K562 (cell line): Measurements from ENCODE around the gene POGLUT2. TPM values are rescaled to one million over a fixed set of nuclear protein-coding genes. Genes with fewer than 3 reads are reported as not detected.

Source experiments
- ATAC-seq: fragments of 200-7000 bp; cut with Tn5 transposase; 3 replicates; pipeline ENCODE4 v1.9.1; 2020; ENCODE audit warnings: moderate library complexity
- BruUV-seq: library from RNA; stranded (reverse); fragments of 400-500 nt; replicated peaks from 2 replicates; lab custom pipeline; 2021; lab: Mats Ljungman, UMichigan
- CTCF ChIA-PET: fragments of 300-600 bp; formaldehyde crosslinking; extraction: SDS; loops from one replicate; lab custom pipeline; 2021; ENCODE audit warnings: low intra/inter-chr PET ratio; lab: Yijun Ruan, JAX
- POLR2A ChIA-PET: fragments of 300-600, 350-650 bp; sonication (Branson Sonifier 250); formaldehyde crosslinking; extraction: SDS; loops from one replicate; lab custom pipeline; 2021; ENCODE audit warnings: antibody characterized with exemption, inconsistent platforms; lab: Yijun Ruan, JAX
- DNase-seq, 4 experiments: peaks; one replicate each; pipeline versions ENCODE4 v3.0.0 to v3.0.0-alpha.2; 2011 to 2018; ENCODE audit warnings: low spot score in 3 of 4, mixed read lengths in 3 of 4; ENCODE audit errors: extremely low read depth in 1 of 4
- FAIRE-seq: peaks from 2 replicates; lab custom pipeline; 2011; peaks lifted over from hg19 to GRCh38; lab: Jason Lieb, UNC
- H2AFZ ChIP-seq: 2 replicates; pipeline ENCODE4 v1.6.0; 2011; ENCODE audit warnings: low read depth, low read length, control low read depth, inconsistent platforms
- H3K27ac ChIP-seq: fragments of 200-600 bp; 3 replicates; pipeline ENCODE4 v1.8.0; 2011; ENCODE audit warnings: low read depth, mild to moderate bottlenecking, control low read depth, inconsistent platforms, low read length, moderate library complexity, mixed read lengths; ENCODE audit errors: extremely low read depth
- H3K27me3 ChIP-seq, 2 experiments: fragments of 300-600 bp in 1 of 2; 2 replicates in 1 of 2; 3 replicates in 1 of 2; pipeline versions ENCODE4 v1.6.0 to v1.8.0; 2011; ENCODE audit warnings: inconsistent platforms in 2 of 2, low read length in 2 of 2, mild to moderate bottlenecking in 1 of 2, mixed read lengths in 1 of 2, moderate library complexity in 1 of 2; ENCODE audit not compliant: control insufficient read depth in 2 of 2, insufficient read depth in 2 of 2
- H3K36me3 ChIP-seq: fragments of 300-600 bp; 3 replicates; pipeline ENCODE4 v1.8.0; 2011; ENCODE audit warnings: mild to moderate bottlenecking, low read length, inconsistent platforms; ENCODE audit not compliant: control insufficient read depth, insufficient read depth
- H3K4me1 ChIP-seq, 2 experiments: fragments of 200-600 bp in 1 of 2; replicated peaks in 1 of 2; 2 replicates in 1 of 2; 3 replicates in 1 of 2; pipeline versions ENCODE4 v1.5.1 to v1.8.0; 2011; ENCODE audit warnings: inconsistent platforms in 2 of 2, low read length in 2 of 2, mild to moderate bottlenecking in 1 of 2, mixed read lengths in 1 of 2, moderate library complexity in 1 of 2; ENCODE audit not compliant: control insufficient read depth in 2 of 2, insufficient read depth in 2 of 2
- H3K4me2 ChIP-seq: 2 replicates; pipeline ENCODE4 v1.6.1; 2011; ENCODE audit warnings: low read length, control low read depth, inconsistent platforms, mixed read lengths; ENCODE audit not compliant: insufficient read depth
- H3K4me3 ChIP-seq: fragments of 200-600 bp; sonication (generic), shearing (Covaris generic); 2 replicates; pipeline ENCODE4 v1.5.1; 2016; ENCODE audit warnings: control low read depth, inconsistent platforms
- H3K79me2 ChIP-seq: fragments of 200-600 bp; 3 replicates; pipeline ENCODE4 v1.8.0; 2011; ENCODE audit warnings: low read length, inconsistent platforms; ENCODE audit not compliant: control insufficient read depth, insufficient read depth
- H3K9ac ChIP-seq, 2 experiments: 2 replicates each; pipeline versions ENCODE4 v1.6.0 to v1.6.1; 2011; ENCODE audit warnings: low read depth in 2 of 2, low read length in 2 of 2, control low read depth in 1 of 2, inconsistent platforms in 1 of 2, mild to moderate bottlenecking in 1 of 2, mixed read lengths in 1 of 2; ENCODE audit not compliant: insufficient read depth in 1 of 2
- H3K9me1 ChIP-seq: one replicate; pipeline ENCODE4 v1.6.0; 2011; ENCODE audit warnings: inconsistent platforms, mild to moderate bottlenecking, low read length, moderate library complexity; ENCODE audit not compliant: control insufficient read depth, insufficient read depth
- H3K9me3 ChIP-seq: replicated peaks from 2 replicates; pipeline ENCODE4 v1.5.1; 2011; ENCODE audit warnings: low read depth, low read length, inconsistent platforms; ENCODE audit not compliant: control insufficient read depth, insufficient read depth
- H4K20me1 ChIP-seq: replicated peaks from 2 replicates; pipeline ENCODE4 v1.6.1; 2011; ENCODE audit warnings: low read length, inconsistent platforms, mixed read lengths; ENCODE audit not compliant: control insufficient read depth, insufficient read depth
- DPF2 ChIP-seq: fragments of 450-650 bp; IDR thresholded peaks from 2 replicates; pipeline ENCODE4 v1.6.1; 2016
- NCOR1 ChIP-seq: fragments of 450-650 bp; IDR thresholded peaks from 2 replicates; pipeline ENCODE4 v1.6.1; 2016; ENCODE audit warnings: mild to moderate bottlenecking, moderate library complexity
- NRF1 ChIP-seq, 2 experiments: fragments of 450-650 bp; IDR thresholded peaks in 1 of 2; conservative IDR thresholded peaks in 1 of 2; 2 replicates each; pipeline ENCODE4 v1.6.1; 2014; ENCODE audit warnings: mild to moderate bottlenecking in 2 of 2
- ZNF561 ChIP-seq: fragments of 450-650 bp; formaldehyde crosslinking; conservative IDR thresholded peaks from 2 replicates; pipeline ENCODE4 v1.4.0; 2020; ENCODE audit warnings: mild to moderate bottlenecking, moderate library complexity
- WGBS: fragments of 100-300 bp; shearing (Covaris generic); methylation state at CpG from one replicate; pipeline ENCODE4 v1.1.6; 2016; ENCODE audit warnings: low coverage, mixed read lengths; ENCODE audit not compliant: insufficient coverage; ENCODE audit errors: missing lambda C conversion rate; 5-methylcytosine and 5-hydroxymethylcytosine counted together
- in situ Hi-C: fragments of 300-500 bp; cut with MboI; formaldehyde crosslinking; loops from 4 replicates; pipeline ENCODE4 v1.15.0; 2018; ENCODE audit warnings: inconsistent platforms, mixed read lengths
- intact Hi-C: fragments of 100-400 bp; cut with micrococcal nuclease; formaldehyde crosslinking; loops from 2 replicates; pipeline ENCODE4 v1.14.2; 2022
- polyA plus RNA-seq, 8 experiments: library from polyadenylated mRNA; depleted of rRNA in 4 of 8; stranded (reverse) in 5 of 8; unstranded in 3 of 8; fragments of >200 nt; fragmentation: Nextera tagmentation in 2 of 8; fragmentation: Illumina TruSeq in 1 of 8; extraction: Ambion mirVana in 2 of 8; extraction: Trizol in 1 of 8; gene quantifications; 2 replicates each; pipeline versions ENCODE4 v1.2.1 to v1.2.3, GENCODE V29; 2011 to 2014; ENCODE audit warnings: inconsistent platforms in 1 of 8, missing spikeins in 1 of 8
- total RNA-seq, 7 experiments: library from RNA; depleted of rRNA in 6 of 7; stranded (reverse); fragments of >200 nt in 6 of 7; fragmentation: Illumina TruSeq in 2 of 7; extraction: Trizol in 2 of 7; gene quantifications; 2 replicates each; pipeline versions ENCODE4 v1.2.1 to v1.2.3, GENCODE V29; 2011 to 2021; ENCODE audit warnings: low replicate concordance in 1 of 7
- TF ChIP-seq, protein P1 (sequence below): fragments of 450-650 bp; IDR thresholded peaks from 2 replicates; pipeline ENCODE4 v1.6.1; 2016; ENCODE audit warnings: mild to moderate bottlenecking, moderate library complexity
- TF ChIP-seq, protein P2 (sequence below): sonication (generic); formaldehyde crosslinking; IDR thresholded peaks from 2 replicates; pipeline ENCODE4 v1.9.0; 2022; ENCODE audit warnings: mild to moderate bottlenecking, missing genetic modification reagents

The POGLUT2 gene
- total and polyA plus RNA-seq, 9 of the 15 experiments (the other 6 are each of a cell fraction or from before 2014, with no cell fraction given) = 3.8 to 11.8 (median 10.8) TPM

GRCh38 chr13:102814025-102814607 lies 15.3 kb upstream of the POGLUT2 start:
- ATAC-seq (no peak), DNase-seq (no peak)
- H3K79me2 ChIP-seq = peaks cover 38% of the 10 kb centered on the region
- no peaks in the 10 kb centered on the region for H4K20me1 ChIP-seq
- no peaks in the 10 kb centered on the region for H3K4me1 ChIP-seq
- H2AFZ ChIP-seq = no peak overlapping the region
- CTCF ChIA-PET = no interaction called here
- H3K36me3 ChIP-seq = peaks cover 40% of the 10 kb centered on the region; the same call in 2 of the 3 replicates
- H3K4me3 ChIP-seq = no peak overlapping the region
- intact Hi-C loops = no loop called here
- WGBS = 95% methylated on average over 4 of the region's 7 CpGs
- H3K9ac ChIP-seq = no peak overlapping the region
- H3K4me2 ChIP-seq = no peak overlapping the region
- TF ChIP-seq, protein P1, sequence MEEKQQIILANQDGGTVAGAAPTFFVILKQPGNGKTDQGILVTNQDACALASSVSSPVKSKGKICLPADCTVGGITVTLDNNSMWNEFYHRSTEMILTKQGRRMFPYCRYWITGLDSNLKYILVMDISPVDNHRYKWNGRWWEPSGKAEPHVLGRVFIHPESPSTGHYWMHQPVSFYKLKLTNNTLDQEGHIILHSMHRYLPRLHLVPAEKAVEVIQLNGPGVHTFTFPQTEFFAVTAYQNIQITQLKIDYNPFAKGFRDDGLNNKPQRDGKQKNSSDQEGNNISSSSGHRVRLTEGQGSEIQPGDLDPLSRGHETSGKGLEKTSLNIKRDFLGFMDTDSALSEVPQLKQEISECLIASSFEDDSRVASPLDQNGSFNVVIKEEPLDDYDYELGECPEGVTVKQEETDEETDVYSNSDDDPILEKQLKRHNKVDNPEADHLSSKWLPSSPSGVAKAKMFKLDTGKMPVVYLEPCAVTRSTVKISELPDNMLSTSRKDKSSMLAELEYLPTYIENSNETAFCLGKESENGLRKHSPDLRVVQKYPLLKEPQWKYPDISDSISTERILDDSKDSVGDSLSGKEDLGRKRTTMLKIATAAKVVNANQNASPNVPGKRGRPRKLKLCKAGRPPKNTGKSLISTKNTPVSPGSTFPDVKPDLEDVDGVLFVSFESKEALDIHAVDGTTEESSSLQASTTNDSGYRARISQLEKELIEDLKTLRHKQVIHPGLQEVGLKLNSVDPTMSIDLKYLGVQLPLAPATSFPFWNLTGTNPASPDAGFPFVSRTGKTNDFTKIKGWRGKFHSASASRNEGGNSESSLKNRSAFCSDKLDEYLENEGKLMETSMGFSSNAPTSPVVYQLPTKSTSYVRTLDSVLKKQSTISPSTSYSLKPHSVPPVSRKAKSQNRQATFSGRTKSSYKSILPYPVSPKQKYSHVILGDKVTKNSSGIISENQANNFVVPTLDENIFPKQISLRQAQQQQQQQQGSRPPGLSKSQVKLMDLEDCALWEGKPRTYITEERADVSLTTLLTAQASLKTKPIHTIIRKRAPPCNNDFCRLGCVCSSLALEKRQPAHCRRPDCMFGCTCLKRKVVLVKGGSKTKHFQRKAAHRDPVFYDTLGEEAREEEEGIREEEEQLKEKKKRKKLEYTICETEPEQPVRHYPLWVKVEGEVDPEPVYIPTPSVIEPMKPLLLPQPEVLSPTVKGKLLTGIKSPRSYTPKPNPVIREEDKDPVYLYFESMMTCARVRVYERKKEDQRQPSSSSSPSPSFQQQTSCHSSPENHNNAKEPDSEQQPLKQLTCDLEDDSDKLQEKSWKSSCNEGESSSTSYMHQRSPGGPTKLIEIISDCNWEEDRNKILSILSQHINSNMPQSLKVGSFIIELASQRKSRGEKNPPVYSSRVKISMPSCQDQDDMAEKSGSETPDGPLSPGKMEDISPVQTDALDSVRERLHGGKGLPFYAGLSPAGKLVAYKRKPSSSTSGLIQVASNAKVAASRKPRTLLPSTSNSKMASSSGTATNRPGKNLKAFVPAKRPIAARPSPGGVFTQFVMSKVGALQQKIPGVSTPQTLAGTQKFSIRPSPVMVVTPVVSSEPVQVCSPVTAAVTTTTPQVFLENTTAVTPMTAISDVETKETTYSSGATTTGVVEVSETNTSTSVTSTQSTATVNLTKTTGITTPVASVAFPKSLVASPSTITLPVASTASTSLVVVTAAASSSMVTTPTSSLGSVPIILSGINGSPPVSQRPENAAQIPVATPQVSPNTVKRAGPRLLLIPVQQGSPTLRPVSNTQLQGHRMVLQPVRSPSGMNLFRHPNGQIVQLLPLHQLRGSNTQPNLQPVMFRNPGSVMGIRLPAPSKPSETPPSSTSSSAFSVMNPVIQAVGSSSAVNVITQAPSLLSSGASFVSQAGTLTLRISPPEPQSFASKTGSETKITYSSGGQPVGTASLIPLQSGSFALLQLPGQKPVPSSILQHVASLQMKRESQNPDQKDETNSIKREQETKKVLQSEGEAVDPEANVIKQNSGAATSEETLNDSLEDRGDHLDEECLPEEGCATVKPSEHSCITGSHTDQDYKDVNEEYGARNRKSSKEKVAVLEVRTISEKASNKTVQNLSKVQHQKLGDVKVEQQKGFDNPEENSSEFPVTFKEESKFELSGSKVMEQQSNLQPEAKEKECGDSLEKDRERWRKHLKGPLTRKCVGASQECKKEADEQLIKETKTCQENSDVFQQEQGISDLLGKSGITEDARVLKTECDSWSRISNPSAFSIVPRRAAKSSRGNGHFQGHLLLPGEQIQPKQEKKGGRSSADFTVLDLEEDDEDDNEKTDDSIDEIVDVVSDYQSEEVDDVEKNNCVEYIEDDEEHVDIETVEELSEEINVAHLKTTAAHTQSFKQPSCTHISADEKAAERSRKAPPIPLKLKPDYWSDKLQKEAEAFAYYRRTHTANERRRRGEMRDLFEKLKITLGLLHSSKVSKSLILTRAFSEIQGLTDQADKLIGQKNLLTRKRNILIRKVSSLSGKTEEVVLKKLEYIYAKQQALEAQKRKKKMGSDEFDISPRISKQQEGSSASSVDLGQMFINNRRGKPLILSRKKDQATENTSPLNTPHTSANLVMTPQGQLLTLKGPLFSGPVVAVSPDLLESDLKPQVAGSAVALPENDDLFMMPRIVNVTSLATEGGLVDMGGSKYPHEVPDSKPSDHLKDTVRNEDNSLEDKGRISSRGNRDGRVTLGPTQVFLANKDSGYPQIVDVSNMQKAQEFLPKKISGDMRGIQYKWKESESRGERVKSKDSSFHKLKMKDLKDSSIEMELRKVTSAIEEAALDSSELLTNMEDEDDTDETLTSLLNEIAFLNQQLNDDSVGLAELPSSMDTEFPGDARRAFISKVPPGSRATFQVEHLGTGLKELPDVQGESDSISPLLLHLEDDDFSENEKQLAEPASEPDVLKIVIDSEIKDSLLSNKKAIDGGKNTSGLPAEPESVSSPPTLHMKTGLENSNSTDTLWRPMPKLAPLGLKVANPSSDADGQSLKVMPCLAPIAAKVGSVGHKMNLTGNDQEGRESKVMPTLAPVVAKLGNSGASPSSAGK = no peak
- TF ChIP-seq, protein P2, sequence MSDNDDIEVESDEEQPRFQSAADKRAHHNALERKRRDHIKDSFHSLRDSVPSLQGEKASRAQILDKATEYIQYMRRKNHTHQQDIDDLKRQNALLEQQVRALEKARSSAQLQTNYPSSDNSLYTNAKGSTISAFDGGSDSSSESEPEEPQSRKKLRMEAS (CRISPR knock-in tag) = no peak
- TF ChIP-seq DPF2 (no peak), NCOR1 (no peak), NRF1 (conservative IDR thresholded peaks at IDR 0.05 in 1 of 2, IDR thresholded peaks at IDR 0.05 in 1 of 2) (no peak), ZNF561 (no peak)
- TF ChIP-seq, all 486 proteins: peak for 0
- peaks cover 3% of the 10 kb centered on the region for H3K9me1 ChIP-seq
- POLR2A ChIA-PET = interaction anchor here (0.9 kb wide), 1 partner anchor 12 kb away, joined by 5 read pairs; no protein-coding TSS in a partner anchor
- H3K27me3 ChIP-seq = no peaks in the 10 kb centered on the region
- no TSS peak for BruUV-seq
- FAIRE-seq = no peak
- in situ Hi-C loops = no loop called here
- no peak overlapping the region for H3K27ac ChIP-seq
- 0 out of 2 replicates have a peak, but pooled peaks cover 3% of the 10 kb centered on the region for H3K9me3 ChIP-seq
